Karpas-422 (cell line): ENCODE results near the gene CHST15. TPM values are rescaled to one million over a fixed set of nuclear protein-coding genes. Genes with fewer than 3 reads are reported as not detected.

Source experiments
- DNase-seq: peaks from one replicate; pipeline ENCODE4 v3.0.0-alpha.2; 2015
- H2AFZ ChIP-seq: fragments of 200-600 bp; sonication (generic); 2 replicates; pipeline ENCODE4 v1.6.1; 2014; ENCODE audit warnings: antibody characterized with exemption, low read length, mixed read lengths
- H3K27ac ChIP-seq: fragments of 200-600 bp; sonication (generic); 2 replicates; pipeline ENCODE4 v1.5.1; 2014; ENCODE audit warnings: mild to moderate bottlenecking, low read length, moderate library complexity
- H3K27me3 ChIP-seq: fragments of 200-600 bp; sonication (generic); 2 replicates; pipeline ENCODE4 v1.6.1; 2014; ENCODE audit warnings: low read length, mixed read lengths
- H3K36me3 ChIP-seq: fragments of 200-600 bp; sonication (generic); 2 replicates; pipeline ENCODE4 v1.6.1; 2014; ENCODE audit warnings: low read length, mixed read lengths; ENCODE audit not compliant: insufficient read depth
- H3K4me1 ChIP-seq: fragments of 200-600 bp; sonication (generic); 2 replicates; pipeline ENCODE4 v1.6.1; 2014; ENCODE audit warnings: mild to moderate bottlenecking, low read length, mixed read lengths
- H3K4me2 ChIP-seq: fragments of 200-600 bp; sonication (generic); 2 replicates; pipeline ENCODE4 v1.6.1; 2014; ENCODE audit warnings: low read length, low read depth, mild to moderate bottlenecking; ENCODE audit not compliant: poor library complexity, severe bottlenecking
- H3K4me3 ChIP-seq: fragments of 200-600 bp; sonication (generic); 2 replicates; pipeline ENCODE4 v1.5.1; 2014; ENCODE audit warnings: mild to moderate bottlenecking, antibody characterized with exemption, low read length, mixed read lengths
- H3K79me2 ChIP-seq: fragments of 200-600 bp; sonication (generic); 2 replicates; pipeline ENCODE4 v1.6.1; 2014; ENCODE audit warnings: mild to moderate bottlenecking, low read length, mixed read lengths
- H3K9ac ChIP-seq: fragments of 200-600 bp; sonication (generic); 2 replicates; pipeline ENCODE4 v1.6.0; 2014; ENCODE audit warnings: low read length
- H3K9me2 ChIP-seq: fragments of 200-600 bp; sonication (generic), shearing (Covaris generic); replicated peaks from 2 replicates; pipeline ENCODE4 v1.6.0; 2014; ENCODE audit warnings: mild to moderate bottlenecking, low read length, moderate library complexity; ENCODE audit not compliant: insufficient read depth
- H3K9me3 ChIP-seq: fragments of 300-700, 200-600 bp; sonication (generic); 2 replicates; pipeline ENCODE4 v1.6.1; 2014; ENCODE audit warnings: low read length, mixed read lengths
- H4K20me1 ChIP-seq: fragments of 200-600 bp; sonication (generic); 2 replicates; pipeline ENCODE4 v1.6.1; 2014; ENCODE audit warnings: mild to moderate bottlenecking, antibody characterized with exemption, low read length, low read depth; ENCODE audit not compliant: insufficient read depth
- total RNA-seq: library from RNA; depleted of rRNA; stranded (reverse); fragments of >200 nt; shearing (Covaris generic); gene quantifications from 2 replicates; pipeline ENCODE4 v1.2.3, GENCODE V29; 2014; ENCODE audit warnings: low replicate concordance

CHST15 gene
- total RNA-seq, 1 experiment from 2014 or later, result not detected

DNA sequence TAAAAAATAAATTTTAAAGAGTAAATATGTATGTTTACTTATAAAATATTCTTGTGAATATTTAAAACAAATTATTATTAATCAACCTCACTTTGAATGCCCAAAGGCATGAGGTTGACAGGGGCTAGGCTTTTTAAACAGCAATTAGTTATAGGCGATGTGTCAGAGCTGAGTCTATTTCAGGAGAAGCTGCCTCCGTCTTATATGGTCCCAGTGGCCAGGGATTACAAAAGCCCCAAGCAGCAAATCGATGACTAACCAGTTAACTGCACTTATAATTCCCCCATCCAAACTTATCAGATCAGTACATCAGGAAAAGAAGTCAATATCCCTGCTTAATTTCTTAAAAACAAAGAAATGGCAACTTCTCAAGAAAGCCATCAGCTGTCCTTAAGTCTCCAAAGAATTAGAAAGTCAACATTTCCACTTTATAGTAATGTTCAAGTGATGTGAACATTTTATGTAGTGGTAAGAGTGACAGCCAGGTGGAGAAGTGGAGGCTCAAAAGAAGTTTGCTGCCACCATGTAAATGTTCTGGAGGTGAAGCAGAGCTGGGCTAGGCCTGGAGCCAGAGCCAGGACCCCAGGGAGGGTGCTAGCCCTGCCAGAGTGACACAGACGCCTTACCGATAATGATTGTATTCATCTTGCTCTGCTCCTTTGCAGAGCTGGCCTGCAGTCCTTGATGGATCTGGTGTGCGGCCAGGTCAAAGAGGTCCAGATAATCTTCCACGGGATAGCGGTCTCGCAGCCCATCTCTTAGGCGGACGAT is 51.5 kb downstream of the CHST15 start:
- H3K79me2 ChIP-seq, result no peaks in the 10 kb centered on the region
- H3K36me3 ChIP-seq, result no peaks in the 10 kb centered on the region
- no peaks in the 10 kb centered on the region for H3K9me3 ChIP-seq
- H3K4me1 ChIP-seq, result no peaks in the 10 kb centered on the region
- no peak overlapping the region for H3K4me2 ChIP-seq
- H2AFZ ChIP-seq, result no peak overlapping the region
- H3K27ac ChIP-seq, result no peak overlapping the region
- no peaks in the 10 kb centered on the region for H3K9me2 ChIP-seq
- no peak overlapping the region for H3K9ac ChIP-seq
- H4K20me1 ChIP-seq, result no peaks in the 10 kb centered on the region
- no peak overlapping the region for H3K4me3 ChIP-seq
- DNase-seq, result no peak
- H3K27me3 ChIP-seq, result no peaks in the 10 kb centered on the region

DNA sequence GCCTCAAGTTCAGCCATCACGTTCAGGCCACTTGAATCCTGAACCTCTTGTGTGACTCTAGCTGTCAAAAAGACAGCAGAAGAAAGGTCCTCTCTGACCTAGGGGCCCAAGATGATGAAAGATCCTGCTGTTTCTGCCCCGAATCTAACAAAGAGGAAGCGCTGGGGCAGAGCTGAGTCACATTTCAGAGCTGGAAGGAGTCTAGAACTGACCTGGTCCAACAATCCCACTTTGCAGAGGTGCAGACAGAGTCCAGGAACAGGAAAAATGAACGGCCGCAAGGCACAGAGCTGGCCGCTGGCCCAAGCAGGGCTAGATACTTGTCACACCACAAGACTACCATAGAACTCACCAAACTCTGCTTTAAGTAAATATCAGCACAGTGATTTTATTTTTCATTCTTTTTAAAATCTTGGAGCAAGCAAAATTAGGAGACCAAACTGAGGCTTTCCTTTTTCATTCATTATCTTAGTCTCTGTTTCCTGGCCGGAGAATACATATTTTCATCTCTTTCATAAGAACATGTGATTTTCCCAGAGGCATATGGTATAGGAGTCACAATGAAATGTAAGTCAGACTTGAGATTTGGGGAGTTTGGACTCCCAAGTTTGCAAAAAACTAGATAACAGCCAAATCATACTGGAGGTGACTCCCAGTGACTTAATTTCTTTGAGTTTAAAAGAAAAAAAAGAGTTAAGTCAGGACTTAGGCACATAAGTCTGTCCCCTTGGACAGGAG is 52.8 kb downstream of the CHST15 start:
- Histone ChIP-seq H2AFZ (no peak overlapping the region), H3K9ac (no peak overlapping the region), H3K9me3 (no peaks in the 10 kb centered on the region), H3K27me3 (no peaks in the 10 kb centered on the region), H3K4me1 (peaks cover 8% of the 10 kb centered on the region), H3K4me3 (no peak overlapping the region), H3K9me2 (no peaks in the 10 kb centered on the region), H3K27ac (no peak overlapping the region), H3K79me2 (no peaks in the 10 kb centered on the region), H3K36me3 (no peaks in the 10 kb centered on the region), H3K4me2 (no peak overlapping the region), H4K20me1 (no peaks in the 10 kb centered on the region)
- DNase-seq, result no peak

DNA sequence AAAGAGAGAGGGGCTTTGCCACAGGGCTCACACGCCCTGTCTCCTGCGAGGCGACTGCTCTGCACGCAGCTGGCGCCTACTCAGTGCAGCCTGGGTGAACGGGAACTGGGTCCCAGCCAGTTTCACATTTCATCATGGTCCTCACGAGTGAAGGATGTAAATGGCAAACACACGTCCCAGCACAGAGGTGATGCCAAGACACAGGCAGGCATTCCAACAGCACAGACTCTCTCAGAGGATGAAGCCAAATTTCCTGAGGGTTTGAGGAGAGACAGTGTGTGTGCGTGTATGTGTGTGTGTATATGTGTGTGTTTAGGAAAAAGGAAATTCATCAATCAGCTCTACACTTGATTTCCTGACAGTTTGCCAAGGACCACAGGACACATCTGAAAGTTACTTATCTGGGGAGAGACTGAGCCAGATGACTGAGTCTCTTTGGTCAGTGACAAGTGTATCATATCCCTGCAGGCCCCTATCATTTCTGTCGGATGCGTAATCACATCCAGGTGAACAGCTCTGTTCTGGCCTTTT is 53.9 kb downstream of the CHST15 start:
- Histone ChIP-seq H3K9ac (no peak overlapping the region), H3K4me2 (no peak overlapping the region), H3K36me3 (no peaks in the 10 kb centered on the region), H3K4me3 (no peak overlapping the region), H3K4me1 (peaks cover 12% of the 10 kb centered on the region), H3K9me2 (no peaks in the 10 kb centered on the region), H3K9me3 (no peaks in the 10 kb centered on the region), H3K79me2 (no peaks in the 10 kb centered on the region), H3K27me3 (no peaks in the 10 kb centered on the region), H4K20me1 (no peaks in the 10 kb centered on the region), H3K27ac (no peak overlapping the region), H2AFZ (no peak overlapping the region)
- DNase-seq, result no peak

DNA sequence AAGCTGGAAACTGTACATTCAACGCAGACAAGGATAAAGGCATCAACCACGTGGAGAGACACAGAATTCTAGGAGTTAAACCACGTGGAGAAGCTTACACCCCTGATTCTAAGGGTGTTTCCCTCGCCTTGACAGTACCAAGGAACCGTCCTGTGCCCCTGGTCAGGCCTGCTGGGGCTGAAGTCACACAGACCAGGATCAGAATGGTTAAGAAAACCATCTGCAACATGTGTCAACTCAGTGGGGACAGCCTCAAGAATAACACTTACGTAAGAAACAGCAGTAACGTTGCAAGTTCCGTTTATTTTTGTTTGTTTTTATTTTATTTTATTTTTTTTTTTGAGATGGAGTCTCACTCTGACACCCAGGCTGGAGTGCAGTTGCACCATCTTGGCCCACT is 55.6 kb downstream of the CHST15 start:
- H3K27me3 ChIP-seq, result no peaks in the 10 kb centered on the region
- no peak overlapping the region for H3K4me2 ChIP-seq
- H3K36me3 ChIP-seq, result no peaks in the 10 kb centered on the region
- H3K4me3 ChIP-seq, result no peak overlapping the region
- no peak overlapping the region for H2AFZ ChIP-seq
- H3K79me2 ChIP-seq, result no peaks in the 10 kb centered on the region
- H3K4me1 ChIP-seq, result peaks cover 12% of the 10 kb centered on the region
- H3K9me2 ChIP-seq, result no peaks in the 10 kb centered on the region
- no peaks in the 10 kb centered on the region for H4K20me1 ChIP-seq
- no peak for DNase-seq
- H3K9me3 ChIP-seq, result no peaks in the 10 kb centered on the region
- no peak overlapping the region for H3K9ac ChIP-seq
- no peak overlapping the region for H3K27ac ChIP-seq

DNA sequence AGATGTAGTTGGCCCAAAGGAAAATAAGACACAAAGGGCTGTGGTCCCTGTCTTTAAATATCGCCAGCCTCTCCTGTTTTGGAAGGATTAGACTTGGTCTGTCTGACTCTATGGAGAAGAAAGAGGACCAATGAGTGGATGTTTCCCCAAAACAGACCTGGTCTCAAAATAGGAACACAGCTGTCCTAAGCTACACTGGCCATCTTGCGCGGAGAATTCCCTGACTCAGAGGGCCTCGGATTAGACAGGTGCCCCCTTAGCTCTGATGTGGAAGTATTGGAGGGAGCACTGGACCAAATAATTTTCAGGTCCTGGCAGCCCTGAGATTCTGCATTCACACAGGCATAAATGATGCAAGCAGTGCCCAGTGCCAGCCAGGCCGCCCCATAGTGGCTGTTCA is 56.1 kb downstream of the CHST15 start:
- DNase-seq, result no peak
- Histone ChIP-seq H3K4me2 (no peak overlapping the region), H3K9me3 (no peaks in the 10 kb centered on the region), H3K27ac (no peak overlapping the region), H2AFZ (no peak overlapping the region), H3K9ac (no peak overlapping the region), H3K4me1 (peaks cover 12% of the 10 kb centered on the region), H3K27me3 (no peaks in the 10 kb centered on the region), H3K79me2 (no peaks in the 10 kb centered on the region), H3K4me3 (no peak overlapping the region), H4K20me1 (no peaks in the 10 kb centered on the region), H3K36me3 (no peaks in the 10 kb centered on the region), H3K9me2 (no peaks in the 10 kb centered on the region)

DNA sequence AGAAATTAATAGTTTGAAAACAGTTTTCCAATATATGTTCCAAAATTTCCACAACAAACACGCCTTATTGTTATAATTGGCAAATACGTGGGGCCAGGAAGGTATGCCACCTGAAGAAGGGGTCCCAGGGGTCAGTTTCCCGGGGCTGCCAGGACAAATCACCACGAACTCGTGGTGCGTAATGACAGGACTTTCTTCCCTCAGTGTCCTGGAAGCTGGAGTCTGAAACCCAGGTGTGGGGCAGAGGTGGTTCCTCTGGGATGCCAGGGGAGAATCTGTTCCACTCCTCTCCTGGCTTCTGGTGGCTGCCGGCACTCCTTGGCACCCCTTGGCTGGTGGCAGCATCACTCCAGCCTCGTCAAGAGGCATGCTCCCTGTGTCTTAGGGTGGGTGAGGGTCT is 56.7 kb downstream of the CHST15 start:
- Histone ChIP-seq H3K79me2 (no peaks in the 10 kb centered on the region), H3K27ac (no peak overlapping the region), H3K4me1 (peaks cover 12% of the 10 kb centered on the region), H2AFZ (no peak overlapping the region), H3K36me3 (no peaks in the 10 kb centered on the region), H3K9me3 (no peaks in the 10 kb centered on the region), H4K20me1 (no peaks in the 10 kb centered on the region), H3K27me3 (no peaks in the 10 kb centered on the region), H3K4me3 (no peak overlapping the region), H3K4me2 (no peak overlapping the region), H3K9me2 (no peaks in the 10 kb centered on the region), H3K9ac (no peak overlapping the region)
- no peak for DNase-seq

DNA sequence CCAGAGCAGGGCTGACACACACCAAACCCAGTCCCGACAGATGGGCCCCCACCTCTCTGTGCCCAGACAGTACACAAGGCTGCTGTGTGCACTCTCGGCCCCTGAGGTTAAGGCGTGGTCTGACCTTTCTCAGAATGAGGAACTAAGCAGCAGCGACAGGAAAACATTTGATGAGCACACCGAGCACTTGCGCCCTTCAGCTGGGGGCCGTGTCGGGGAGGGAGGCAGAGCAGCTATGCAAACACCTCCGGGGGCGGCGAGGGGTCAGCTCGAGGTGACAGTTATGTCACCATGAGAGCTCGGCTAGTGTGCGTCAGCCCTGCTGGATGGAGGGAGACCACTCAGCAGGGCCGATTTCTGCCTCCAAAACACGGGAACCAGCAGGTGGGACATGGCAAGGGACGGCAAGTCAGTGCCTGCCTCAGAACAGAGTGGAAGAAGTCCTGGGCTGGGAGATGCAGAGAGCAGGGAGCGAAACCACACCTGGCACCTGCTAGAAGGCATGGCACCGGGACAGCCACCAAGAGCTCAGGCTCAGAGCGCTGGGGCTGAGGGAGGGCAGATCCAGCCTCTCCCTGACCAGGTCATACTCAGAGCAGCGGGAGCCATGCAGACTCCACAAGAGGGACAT is 57.4 kb downstream of the CHST15 start:
- no peaks in the 10 kb centered on the region for H4K20me1 ChIP-seq
- H2AFZ ChIP-seq, result peak overlapping the region; percentile 73; the same call in 1 of the 2 replicates
- H3K27me3 ChIP-seq, result no peaks in the 10 kb centered on the region
- DNase-seq, result peak; percentile 84
- no peaks in the 10 kb centered on the region for H3K9me3 ChIP-seq
- no peak overlapping the region for H3K27ac ChIP-seq
- H3K79me2 ChIP-seq, result no peaks in the 10 kb centered on the region
- H3K9ac ChIP-seq, result peak overlapping the region; percentile 24; the same call in 1 of the 2 replicates
- peak overlapping the region; percentile 35; the same call in 1 of the 2 replicates for H3K4me3 ChIP-seq
- no peaks in the 10 kb centered on the region for H3K9me2 ChIP-seq
- peaks cover 12% of the 10 kb centered on the region for H3K4me1 ChIP-seq
- H3K4me2 ChIP-seq, result peak overlapping the region; percentile 60
- no peaks in the 10 kb centered on the region for H3K36me3 ChIP-seq
